Measurements from ENCODE around the gene MTMR6. TPM values are rescaled to one million over a fixed set of nuclear protein-coding genes. Genes with fewer than 3 reads are reported as not detected.

MTMR6 gene
- polyA plus RNA-seq, 4 donors = 5.6 to 10.7 (median 8.4) TPM

GRCh38 chr13:25207291-25207810 is 79.9 kb downstream of the MTMR6 start:
- FAIRE-seq (no peak), DNase-seq (no peak)
- Histone ChIP-seq H3K4me3 (ENCODE audit: low read depth in 1 of 3, low read length in 3 of 3) (no peak overlapping the region), H3K4me1 (ENCODE audit: control insufficient read depth in 3 of 3, insufficient read depth in 2 of 3, low read depth in 1 of 3, low read length in 2 of 3) (no peaks in the 10 kb centered on the region), H3K27ac (ENCODE audit: low read depth in 1 of 3, low read length in 2 of 3) (no peak overlapping the region), H3K9me3 (ENCODE audit: control insufficient read depth in 2 of 2, insufficient read depth in 1 of 2, low read depth in 1 of 2, low read length in 1 of 2) (no peaks in the 10 kb centered on the region), H3K36me3 (ENCODE audit: control insufficient read depth in 3 of 3, insufficient read depth in 2 of 3, low read depth in 1 of 3, low read length in 3 of 3) (no peaks in the 10 kb centered on the region), H3K27me3 (ENCODE audit: control insufficient read depth in 3 of 3, insufficient read depth in 3 of 3, low read length in 3 of 3) (peaks cover 0 to 3% (median 0%) of the 10 kb centered on the region in 3 donors)
- 83 to 89% (median 88%) methylated on average over 8 of the region's 8 CpGs for WGBS, 3 donors

GRCh38 chr13:25204863-25205262 is 82.4 kb downstream of the MTMR6 start:
- H3K9me3 ChIP-seq (ENCODE audit: control insufficient read depth in 2 of 2, insufficient read depth in 1 of 2, low read depth in 1 of 2, low read length in 1 of 2) = no peaks in the 10 kb centered on the region
- DNase-seq (no peak), FAIRE-seq (no peak)
- WGBS, 3 donors = 67 to 83% (median 81%) methylated on average over 4 of the region's 4 CpGs
- no peaks in the 10 kb centered on the region for H3K36me3 ChIP-seq (ENCODE audit: control insufficient read depth in 3 of 3, insufficient read depth in 2 of 3, low read depth in 1 of 3, low read length in 3 of 3)
- no peak overlapping the region for H3K4me3 ChIP-seq (ENCODE audit: low read depth in 1 of 3, low read length in 3 of 3)
- H3K4me1 ChIP-seq (ENCODE audit: control insufficient read depth in 3 of 3, insufficient read depth in 2 of 3, low read depth in 1 of 3, low read length in 2 of 3) = no peaks in the 10 kb centered on the region
- H3K27ac ChIP-seq (ENCODE audit: low read depth in 1 of 3, low read length in 2 of 3) = no peak overlapping the region
- H3K27me3 ChIP-seq (ENCODE audit: control insufficient read depth in 3 of 3, insufficient read depth in 3 of 3, low read length in 3 of 3) = peaks cover 0 to 3% (median 0%) of the 10 kb centered on the region in 3 donors

DNA sequence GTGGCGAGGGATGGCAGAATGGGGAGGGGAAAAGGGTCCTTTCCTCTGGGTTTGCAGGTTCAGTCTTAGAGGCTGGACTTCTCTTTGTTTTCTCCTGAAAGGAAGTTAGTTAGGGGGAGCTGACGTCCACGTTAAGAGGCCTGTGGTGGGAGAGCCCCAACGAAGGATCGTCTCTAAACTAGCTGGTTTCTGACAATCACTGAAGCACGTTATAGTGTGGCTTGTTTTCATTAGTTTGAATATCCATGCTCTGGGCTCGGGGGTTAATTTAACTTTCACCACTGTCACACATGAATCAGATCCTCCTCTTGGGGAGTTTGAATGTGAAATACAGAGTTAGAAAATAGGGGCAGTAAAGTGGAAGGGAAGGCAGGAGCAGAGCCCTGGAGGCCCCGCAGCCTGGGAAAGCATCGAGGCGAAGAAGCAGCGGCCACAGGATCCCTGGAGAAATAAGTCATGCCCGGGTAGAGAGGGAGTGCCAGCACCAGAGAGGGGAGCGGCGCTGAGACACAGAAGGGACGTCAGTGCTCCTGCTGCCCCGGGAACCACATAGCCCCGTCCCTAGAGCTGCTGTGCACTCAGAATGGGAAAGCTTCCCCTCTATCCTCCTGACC is 84.1 kb downstream of the MTMR6 start:
- Histone ChIP-seq H3K27ac (ENCODE audit: low read depth in 1 of 3, low read length in 2 of 3) (no peak overlapping the region), H3K27me3 (ENCODE audit: control insufficient read depth in 3 of 3, insufficient read depth in 3 of 3, low read length in 3 of 3) (peaks cover 0 to 3% (median 0%) of the 10 kb centered on the region in 3 donors), H3K9me3 (ENCODE audit: control insufficient read depth in 2 of 2, insufficient read depth in 1 of 2, low read depth in 1 of 2, low read length in 1 of 2) (no peaks in the 10 kb centered on the region), H3K36me3 (ENCODE audit: control insufficient read depth in 3 of 3, insufficient read depth in 2 of 3, low read depth in 1 of 3, low read length in 3 of 3) (no peaks in the 10 kb centered on the region), H3K4me3 (ENCODE audit: low read depth in 1 of 3, low read length in 3 of 3) (no peak overlapping the region), H3K4me1 (ENCODE audit: control insufficient read depth in 3 of 3, insufficient read depth in 2 of 3, low read depth in 1 of 3, low read length in 2 of 3) (no peaks in the 10 kb centered on the region)
- no peak for FAIRE-seq
- DNase-seq = no peak
- 40 to 52% (median 47%) methylated on average over 17 of the region's 17 CpGs for WGBS, 3 donors

DNA sequence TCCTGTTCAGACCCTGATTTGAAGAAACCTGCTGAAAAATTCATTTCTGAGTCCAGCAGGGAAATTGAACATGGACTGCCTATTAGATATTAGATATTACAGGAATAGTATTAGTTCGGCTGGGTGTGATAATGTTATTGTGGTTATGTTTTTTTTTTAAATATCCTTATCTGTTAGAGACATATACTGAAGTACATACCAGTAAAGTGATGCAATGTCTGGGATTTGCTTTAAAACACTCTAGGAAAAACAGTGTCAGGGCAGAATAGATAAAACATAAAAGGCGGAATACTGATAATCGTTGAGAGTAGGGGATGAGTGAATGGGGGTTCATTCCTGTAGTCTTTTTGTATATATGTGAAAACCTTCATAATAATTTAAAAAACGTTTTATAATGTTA is 86.5 kb downstream of the MTMR6 start:
- H3K4me3 ChIP-seq (ENCODE audit: low read depth in 1 of 3, low read length in 3 of 3) = no peak overlapping the region
- no peak for FAIRE-seq
- no peaks in the 10 kb centered on the region for H3K4me1 ChIP-seq (ENCODE audit: control insufficient read depth in 3 of 3, insufficient read depth in 2 of 3, low read depth in 1 of 3, low read length in 2 of 3)
- no peak for DNase-seq
- 66 to 71% (median 67%) methylated on average over 4 of the region's 4 CpGs for WGBS, 3 donors
- H3K36me3 ChIP-seq (ENCODE audit: control insufficient read depth in 3 of 3, insufficient read depth in 2 of 3, low read depth in 1 of 3, low read length in 3 of 3) = no peaks in the 10 kb centered on the region
- H3K9me3 ChIP-seq (ENCODE audit: control insufficient read depth in 2 of 2, insufficient read depth in 1 of 2, low read depth in 1 of 2, low read length in 1 of 2) = no peaks in the 10 kb centered on the region
- H3K27ac ChIP-seq (ENCODE audit: low read depth in 1 of 3, low read length in 2 of 3) = no peak overlapping the region
- peaks cover 0 to 3% (median 0%) of the 10 kb centered on the region in 3 donors for H3K27me3 ChIP-seq (ENCODE audit: control insufficient read depth in 3 of 3, insufficient read depth in 3 of 3, low read length in 3 of 3)

- FAIRE-seq = no peak
- WGBS, 3 donors = 75 to 85% (median 82%) methylated on average over 5 of the region's 5 CpGs
- Histone ChIP-seq H3K36me3 (ENCODE audit: control insufficient read depth in 3 of 3, insufficient read depth in 2 of 3, low read depth in 1 of 3, low read length in 3 of 3) (no peaks in the 10 kb centered on the region), H3K4me1 (ENCODE audit: control insufficient read depth in 3 of 3, insufficient read depth in 2 of 3, low read depth in 1 of 3, low read length in 2 of 3) (no peaks in the 10 kb centered on the region), H3K4me3 (ENCODE audit: low read depth in 1 of 3, low read length in 3 of 3) (no peak overlapping the region), H3K9me3 (ENCODE audit: control insufficient read depth in 2 of 2, insufficient read depth in 1 of 2, low read depth in 1 of 2, low read length in 1 of 2) (no peaks in the 10 kb centered on the region), H3K27me3 (ENCODE audit: control insufficient read depth in 3 of 3, insufficient read depth in 3 of 3, low read length in 3 of 3) (peaks cover 0 to 3% (median 0%) of the 10 kb centered on the region in 3 donors), H3K27ac (ENCODE audit: low read depth in 1 of 3, low read length in 2 of 3) (no peak overlapping the region)
- DNase-seq = no peak
These were observed 88.6 kb downstream of the MTMR6 start for GRCh38 chr13:25198647-25199046.

DNA sequence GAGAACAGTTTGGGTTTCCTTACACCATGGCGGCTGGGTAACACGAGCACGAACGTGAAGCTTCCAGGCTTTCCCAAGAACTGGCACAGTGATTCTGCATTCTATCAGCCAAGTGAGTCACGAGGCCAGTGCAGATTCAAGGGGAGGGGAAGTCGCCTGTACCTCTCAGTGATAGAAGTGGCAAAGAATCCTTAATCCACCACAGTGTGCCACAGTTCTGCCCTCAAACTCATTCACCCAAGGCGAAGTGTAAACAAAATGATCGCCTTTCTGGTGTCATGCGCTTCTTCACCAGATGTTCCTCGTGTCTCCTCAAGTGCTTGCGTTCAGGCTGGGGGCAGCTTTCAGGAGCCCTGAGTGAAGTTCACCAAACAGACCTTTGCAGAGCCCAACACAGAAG is 90.3 kb downstream of the MTMR6 start:
- Histone ChIP-seq H3K27ac (ENCODE audit: low read depth in 1 of 3, low read length in 2 of 3) (no peak overlapping the region), H3K4me3 (ENCODE audit: low read depth in 1 of 3, low read length in 3 of 3) (no peak overlapping the region), H3K36me3 (ENCODE audit: control insufficient read depth in 3 of 3, insufficient read depth in 2 of 3, low read depth in 1 of 3, low read length in 3 of 3) (no peaks in the 10 kb centered on the region), H3K9me3 (ENCODE audit: control insufficient read depth in 2 of 2, insufficient read depth in 1 of 2, low read depth in 1 of 2, low read length in 1 of 2) (no peaks in the 10 kb centered on the region), H3K27me3 (ENCODE audit: control insufficient read depth in 3 of 3, insufficient read depth in 3 of 3, low read length in 3 of 3) (peaks cover 0 to 2% (median 0%) of the 10 kb centered on the region in 3 donors), H3K4me1 (ENCODE audit: control insufficient read depth in 3 of 3, insufficient read depth in 2 of 3, low read depth in 1 of 3, low read length in 2 of 3) (no peaks in the 10 kb centered on the region)
- 79 to 89% (median 87%) methylated on average over 11 of the region's 11 CpGs for WGBS, 3 donors
- no peak for DNase-seq
- FAIRE-seq = no peak

Other genes starting within 250 kb of the MTMR6 start
- under 1 TPM in 2 of 4 donors, not detected in 2; 0.16 to 0.52 TPM for gene PABPC3, start 191.4 kb downstream of the MTMR6 start, polyA plus RNA-seq
- under 1 TPM in 2 of 4 donors, not detected in 2; 0.03 to 0.15 TPM for gene AMER2, start 115.2 kb downstream of the MTMR6 start, polyA plus RNA-seq
- 10 to 100 TPM in 3 of 4 donors, 1 to 10 TPM in 1; 10.0 to 30.7 (median 12.2) TPM for gene NUP58, start 14.1 kb upstream of the MTMR6 start, polyA plus RNA-seq
- under 1 TPM in 2 of 4 donors, not detected in 2; 0.72 to 0.79 TPM for gene ATP8A2, start 84.5 kb upstream of the MTMR6 start, polyA plus RNA-seq